Keratinocyte (primary cell): ENCODE results near the gene FRMPD1.

ENCODE experiments used
- EZH2 ChIP-seq: IDR thresholded peaks from one replicate; pipeline ENCODE4 v1.6.1; 2012; ENCODE audit warnings: inconsistent platforms, mild to moderate bottlenecking, low read length, moderate library complexity
- TF ChIP-seq, protein P1 (sequence below), 3 experiments: IDR thresholded peaks in 1 of 3; conservative IDR thresholded peaks in 1 of 3; optimal IDR thresholded peaks in 1 of 3; 2 replicates in 2 of 3; 3 replicates in 1 of 3; pipeline versions ENCODE3 to v1.5.1; 2011; ENCODE audit warnings: low read length in 3 of 3, mild to moderate bottlenecking in 3 of 3, moderate library complexity in 2 of 3, control low read depth in 1 of 3, inconsistent platforms in 1 of 3; ENCODE audit not compliant: insufficient read depth in 2 of 3; ENCODE audit errors: extremely low read depth in 1 of 3

DNA sequence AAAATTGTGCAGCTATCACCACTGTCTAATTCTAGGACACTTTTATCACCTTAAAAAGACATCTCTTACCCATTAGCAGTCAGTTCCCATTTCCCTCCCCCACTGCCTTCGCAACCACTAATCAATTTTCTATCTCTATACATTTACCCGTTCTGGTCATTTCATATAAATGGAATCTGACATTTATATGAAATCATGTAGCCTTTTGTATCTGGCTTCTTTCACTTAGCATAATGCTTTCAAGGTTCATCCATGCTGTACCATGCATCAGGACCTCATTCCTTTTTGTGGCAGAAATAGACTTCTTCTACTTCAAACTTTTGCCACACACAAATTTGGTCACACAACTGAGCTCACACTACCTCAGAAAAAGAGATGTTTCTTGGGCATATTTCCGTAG, 32.2 kb downstream of the FRMPD1 start:
- TF ChIP-seq, protein P1, sequence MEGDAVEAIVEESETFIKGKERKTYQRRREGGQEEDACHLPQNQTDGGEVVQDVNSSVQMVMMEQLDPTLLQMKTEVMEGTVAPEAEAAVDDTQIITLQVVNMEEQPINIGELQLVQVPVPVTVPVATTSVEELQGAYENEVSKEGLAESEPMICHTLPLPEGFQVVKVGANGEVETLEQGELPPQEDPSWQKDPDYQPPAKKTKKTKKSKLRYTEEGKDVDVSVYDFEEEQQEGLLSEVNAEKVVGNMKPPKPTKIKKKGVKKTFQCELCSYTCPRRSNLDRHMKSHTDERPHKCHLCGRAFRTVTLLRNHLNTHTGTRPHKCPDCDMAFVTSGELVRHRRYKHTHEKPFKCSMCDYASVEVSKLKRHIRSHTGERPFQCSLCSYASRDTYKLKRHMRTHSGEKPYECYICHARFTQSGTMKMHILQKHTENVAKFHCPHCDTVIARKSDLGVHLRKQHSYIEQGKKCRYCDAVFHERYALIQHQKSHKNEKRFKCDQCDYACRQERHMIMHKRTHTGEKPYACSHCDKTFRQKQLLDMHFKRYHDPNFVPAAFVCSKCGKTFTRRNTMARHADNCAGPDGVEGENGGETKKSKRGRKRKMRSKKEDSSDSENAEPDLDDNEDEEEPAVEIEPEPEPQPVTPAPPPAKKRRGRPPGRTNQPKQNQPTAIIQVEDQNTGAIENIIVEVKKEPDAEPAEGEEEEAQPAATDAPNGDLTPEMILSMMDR (optimal IDR thresholded peaks at IDR 0.05 in 1 of 3, IDR thresholded peaks at IDR 0.05 in 1 of 3, conservative IDR thresholded peaks at IDR 0.05 in 1 of 3; ENCODE audit: extremely low read depth in 1 of 3, insufficient read depth in 2 of 3, low read length in 3 of 3): no peak
- no peak for TF ChIP-seq EZH2
